GM19238 (cell line): Measurements from ENCODE around the gene PCDHGA1.
"Not testable (repeated sequence)": the region's sequence is repeated elsewhere in the genome, so short reads cannot be mapped to it uniquely, and the experiment has no call there.

ENCODE experiments used
- DNase-seq: peaks from one replicate; pipeline ENCODE4 v3.0.0; 2011; ENCODE audit warnings: low spot score; ENCODE audit not compliant: insufficient read length

Gene PCDHGA1

DNA sequence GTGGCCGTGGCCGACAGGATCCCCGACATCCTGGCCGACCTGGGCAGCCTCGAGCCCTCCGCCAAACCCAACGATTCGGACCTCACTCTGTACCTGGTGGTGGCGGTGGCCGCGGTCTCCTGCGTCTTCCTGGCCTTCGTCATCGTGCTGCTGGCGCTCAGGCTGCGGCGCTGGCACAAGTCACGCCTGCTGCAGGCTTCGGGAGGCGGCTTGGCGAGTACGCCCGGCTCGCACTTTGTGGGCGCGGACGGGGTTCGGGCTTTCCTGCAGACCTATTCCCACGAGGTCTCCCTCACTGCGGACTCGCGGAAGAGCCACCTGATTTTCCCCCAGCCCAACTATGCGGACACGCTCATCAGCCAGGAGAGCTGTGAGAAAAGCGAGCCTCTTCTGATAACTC, 15.7 kb downstream of the PCDHGA1 start:
- DNase-seq, result not testable (repeated sequence)

DNA sequence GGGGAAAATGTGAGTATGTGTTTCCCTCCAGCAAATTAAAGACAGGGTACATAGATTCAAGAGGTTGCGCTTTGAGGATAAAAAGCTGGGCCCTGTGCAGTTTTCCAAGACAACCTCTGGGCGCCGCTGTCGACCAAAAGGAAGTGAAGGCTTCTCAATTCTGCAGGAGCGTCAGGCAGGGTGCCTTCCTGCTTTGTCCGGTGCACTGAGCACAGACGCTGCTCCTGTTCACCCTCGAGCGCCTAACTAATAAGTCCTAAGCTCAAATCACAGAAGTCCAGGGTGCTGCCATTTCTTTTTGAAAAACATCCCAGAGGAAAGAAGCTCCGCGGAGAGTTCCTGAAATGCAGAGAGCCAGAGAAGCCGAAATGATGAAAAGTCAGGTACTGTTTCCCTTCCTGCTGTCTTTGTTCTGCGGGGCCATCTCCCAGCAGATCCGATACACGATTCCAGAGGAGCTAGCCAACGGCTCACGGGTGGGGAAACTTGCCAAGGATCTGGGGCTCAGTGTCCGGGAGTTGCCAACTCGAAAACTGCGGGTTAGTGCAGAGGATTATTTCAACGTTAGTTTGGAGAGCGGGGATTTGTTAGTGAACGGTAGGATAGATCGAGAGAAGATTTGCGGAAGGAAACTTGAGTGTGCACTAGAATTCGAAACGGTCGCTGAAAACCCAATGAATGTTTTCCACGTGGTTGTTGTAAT, 19.8 kb downstream of the PCDHGA1 start, which contains the start of gene PCDHGB1:
TSS of gene PCDHGB1 (plus strand) at position 183 of the 703 bp plus-strand sequence. CDS start at position 345, 162 bp downstream.
- DNase-seq, result peak; percentile 37

DNA sequence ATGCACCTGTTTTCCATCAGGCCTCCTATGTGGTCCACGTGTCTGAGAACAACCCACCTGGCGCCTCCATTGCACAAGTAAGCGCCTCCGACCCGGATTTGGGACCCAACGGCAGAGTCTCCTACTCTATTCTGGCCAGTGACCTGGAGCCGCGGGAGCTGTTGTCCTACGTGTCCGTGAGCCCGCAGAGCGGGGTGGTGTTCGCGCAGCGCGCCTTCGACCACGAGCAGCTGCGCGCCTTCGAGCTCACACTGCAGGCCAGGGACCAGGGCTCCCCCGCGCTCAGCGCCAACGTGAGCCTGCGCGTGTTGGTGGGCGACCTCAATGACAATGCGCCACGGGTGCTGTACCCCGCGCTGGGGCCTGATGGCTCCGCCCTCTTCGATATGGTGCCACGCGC, 21.3 kb downstream of the PCDHGA1 start:
- no peak for DNase-seq

DNA sequence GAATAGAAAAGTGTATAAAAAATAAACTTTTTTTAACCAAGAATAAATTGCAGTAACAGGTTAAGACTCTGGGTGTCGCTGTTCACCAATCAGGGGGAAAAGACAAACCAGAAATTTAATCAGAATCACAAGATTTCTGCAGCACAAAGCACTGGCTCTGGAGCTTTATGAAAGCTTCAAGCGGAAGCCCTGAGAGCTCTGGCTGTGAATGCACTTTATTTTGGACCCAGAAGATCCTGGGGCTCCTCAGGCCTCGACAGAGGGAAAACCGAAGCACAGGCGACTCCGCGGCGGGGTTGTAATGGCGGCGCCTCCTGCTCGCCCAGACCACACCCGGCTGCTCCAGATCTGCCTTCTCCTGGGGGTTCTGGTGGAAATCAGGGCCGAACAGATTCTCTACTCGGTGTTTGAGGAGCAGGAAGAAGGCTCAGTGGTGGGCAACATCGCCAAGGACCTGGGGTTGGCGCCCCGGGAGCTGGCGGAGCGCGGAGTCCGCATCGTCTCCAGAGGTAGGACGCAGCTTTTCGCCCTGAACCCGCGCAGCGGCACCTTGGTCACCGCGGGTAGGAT, 24.7 kb downstream of the PCDHGA1 start, which contains the start of gene PCDHGA4:
TSS of gene PCDHGA4 (plus strand) at position 122 of the 570 bp plus-strand sequence. CDS start at position 209, 87 bp downstream.
- no peak for DNase-seq

DNA sequence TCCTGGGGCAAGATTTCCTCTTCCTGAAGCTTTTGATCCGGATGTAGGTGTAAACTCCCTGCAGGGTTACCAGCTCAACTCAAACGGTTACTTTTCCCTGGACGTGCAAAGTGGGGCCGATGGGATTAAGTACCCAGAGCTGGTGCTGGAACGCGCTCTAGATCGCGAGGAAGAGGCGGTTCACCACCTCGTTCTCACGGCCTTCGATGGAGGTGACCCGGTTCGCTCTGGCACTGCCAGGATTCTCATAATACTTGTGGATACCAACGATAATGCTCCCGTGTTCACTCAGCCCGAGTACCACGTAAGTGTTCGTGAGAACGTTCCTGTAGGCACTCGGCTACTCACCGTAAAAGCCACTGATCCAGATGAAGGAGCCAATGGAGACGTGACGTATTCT, 25.3 kb downstream of the PCDHGA1 start:
- DNase-seq, result no peak

DNA sequence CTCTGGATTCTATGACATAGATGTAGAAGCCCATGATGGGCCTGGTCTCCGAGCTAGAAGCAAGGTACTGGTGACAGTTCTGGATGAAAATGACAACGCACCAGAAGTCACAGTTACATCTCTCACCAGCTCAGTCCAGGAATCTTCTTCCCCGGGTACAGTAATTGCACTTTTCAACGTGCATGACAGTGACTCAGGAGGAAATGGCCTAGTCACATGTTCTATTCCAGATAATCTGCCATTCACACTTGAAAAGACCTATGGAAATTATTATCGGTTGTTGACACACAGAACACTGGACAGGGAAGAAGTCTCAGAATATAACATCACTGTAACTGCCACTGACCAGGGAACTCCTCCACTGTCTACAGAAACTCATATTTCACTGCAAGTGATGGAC, 25.8 kb downstream of the PCDHGA1 start:
- DNase-seq, result no peak

DNA sequence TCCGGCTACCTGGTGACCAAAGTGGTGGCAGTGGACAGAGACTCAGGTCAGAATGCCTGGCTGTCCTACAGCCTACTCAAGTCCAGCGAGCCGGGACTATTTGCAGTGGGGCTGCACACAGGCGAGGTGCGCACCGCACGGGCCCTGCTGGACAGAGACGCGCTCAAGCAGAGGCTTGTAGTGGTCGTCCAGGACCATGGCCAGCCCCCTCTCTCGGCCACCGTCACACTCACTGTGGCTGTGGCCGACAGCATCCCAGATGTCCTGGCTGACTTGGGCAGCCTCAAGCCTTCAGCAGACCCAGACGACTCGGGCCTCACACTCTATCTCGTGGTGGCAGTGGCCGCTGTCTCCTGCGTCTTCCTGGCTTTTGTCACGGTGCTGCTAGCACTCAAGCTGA, 26.6 kb downstream of the PCDHGA1 start:
- DNase-seq, result no peak

DNA sequence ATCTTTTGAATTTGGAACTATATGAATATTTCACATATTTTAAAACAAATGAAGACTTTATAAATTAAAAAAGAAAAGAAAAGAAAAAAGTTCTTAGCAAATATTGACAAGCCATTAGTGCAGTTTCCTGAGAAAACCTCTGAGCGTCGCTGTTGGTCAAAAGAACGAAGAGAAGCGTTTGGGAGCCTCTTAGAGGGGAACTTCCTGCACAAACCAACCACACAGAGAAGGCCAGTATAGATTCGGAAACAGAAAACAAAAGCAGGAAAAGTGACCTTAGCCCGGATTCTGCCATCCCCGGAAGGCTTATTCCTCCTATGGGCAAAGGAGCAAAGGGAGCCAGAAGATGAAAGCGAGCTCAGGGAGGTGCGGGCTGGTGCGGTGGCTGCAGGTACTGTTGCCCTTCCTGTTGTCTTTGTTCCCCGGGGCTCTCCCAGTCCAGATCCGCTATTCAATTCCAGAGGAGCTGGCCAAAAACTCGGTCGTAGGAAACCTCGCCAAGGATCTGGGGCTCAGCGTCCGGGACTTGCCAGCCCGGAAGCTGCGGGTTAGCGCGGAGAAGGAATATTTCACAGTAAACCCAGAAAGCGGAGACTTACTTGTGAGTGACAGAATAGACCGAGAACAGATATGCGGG, 29.6 kb downstream of the PCDHGA1 start, which contains the start of gene PCDHGB2:
TSS of gene PCDHGB2 (plus strand) at position 205 of the 637 bp plus-strand sequence. CDS start at position 347, 142 bp downstream.
- DNase-seq, result no peak

DNA sequence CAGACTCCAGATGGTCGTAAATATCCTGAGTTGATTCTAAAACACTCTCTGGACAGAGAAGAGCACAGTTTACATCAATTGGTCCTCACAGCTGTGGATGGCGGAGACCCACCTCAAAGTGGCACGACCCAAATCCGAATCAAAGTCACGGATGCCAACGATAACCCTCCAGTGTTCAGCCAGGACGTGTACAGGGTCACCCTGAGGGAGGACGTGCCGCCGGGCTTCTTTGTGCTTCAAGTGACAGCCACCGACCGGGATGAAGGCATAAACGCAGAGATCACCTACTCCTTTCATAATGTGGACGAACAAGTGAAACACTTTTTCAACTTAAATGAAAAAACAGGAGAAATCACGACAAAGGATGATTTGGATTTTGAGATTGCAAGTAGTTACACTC, 30.4 kb downstream of the PCDHGA1 start:
- no peak for DNase-seq

DNA sequence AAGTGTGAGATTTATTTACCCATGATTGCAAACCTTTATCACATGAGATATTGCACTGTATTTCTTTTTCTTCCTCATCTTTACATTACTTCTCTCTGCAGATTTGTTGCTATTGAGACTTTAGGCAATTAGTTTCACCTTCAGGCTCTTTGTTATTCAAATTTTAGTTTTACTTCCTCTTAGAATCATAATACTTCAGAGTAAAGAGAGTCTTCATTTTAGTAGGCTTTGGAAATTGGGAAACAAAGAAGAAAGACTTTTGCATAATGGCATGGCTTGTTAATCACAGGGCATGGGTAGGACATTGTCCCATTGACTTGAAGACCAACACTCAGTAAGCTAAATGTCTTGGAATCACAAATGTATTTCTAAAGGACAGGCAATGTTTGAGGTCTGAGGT, 32.4 kb downstream of the PCDHGA1 start:
- no peak for DNase-seq

DNA sequence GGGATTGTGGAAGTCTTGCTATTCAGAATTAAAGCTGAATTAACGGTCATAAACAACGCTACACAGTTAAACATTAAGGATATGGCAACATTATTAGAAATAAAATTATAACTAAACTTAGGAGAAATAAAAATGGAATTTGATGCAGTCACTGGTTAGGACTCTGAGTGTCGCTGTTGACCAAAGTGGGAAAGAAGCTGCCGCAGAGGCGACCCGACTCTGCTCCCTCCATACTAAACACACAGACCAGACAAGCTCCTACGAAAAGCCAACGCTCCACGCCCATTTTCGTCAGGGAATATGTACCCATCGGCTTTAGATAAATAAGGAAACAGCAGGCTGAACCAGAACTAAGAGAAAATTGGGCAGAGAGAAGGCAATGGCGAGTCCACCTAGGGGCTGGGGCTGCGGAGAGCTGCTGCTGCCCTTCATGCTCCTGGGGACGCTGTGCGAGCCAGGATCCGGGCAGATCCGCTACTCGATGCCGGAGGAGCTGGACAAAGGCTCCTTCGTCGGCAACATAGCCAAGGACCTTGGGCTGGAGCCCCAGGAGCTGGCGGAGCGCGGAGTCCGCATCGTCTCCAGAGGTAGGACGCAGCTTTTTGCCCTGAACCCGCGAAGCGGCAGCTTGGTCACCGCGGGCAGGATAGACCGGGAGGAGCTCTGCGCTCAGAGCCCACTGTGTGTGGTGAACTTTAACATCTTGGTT, 33.8 kb downstream of the PCDHGA1 start, which contains the start of gene PCDHGA5:
TSS of gene PCDHGA5 (plus strand) at position 211 of the 709 bp plus-strand sequence. CDS start at position 380, 169 bp downstream.
- no peak for DNase-seq

DNA sequence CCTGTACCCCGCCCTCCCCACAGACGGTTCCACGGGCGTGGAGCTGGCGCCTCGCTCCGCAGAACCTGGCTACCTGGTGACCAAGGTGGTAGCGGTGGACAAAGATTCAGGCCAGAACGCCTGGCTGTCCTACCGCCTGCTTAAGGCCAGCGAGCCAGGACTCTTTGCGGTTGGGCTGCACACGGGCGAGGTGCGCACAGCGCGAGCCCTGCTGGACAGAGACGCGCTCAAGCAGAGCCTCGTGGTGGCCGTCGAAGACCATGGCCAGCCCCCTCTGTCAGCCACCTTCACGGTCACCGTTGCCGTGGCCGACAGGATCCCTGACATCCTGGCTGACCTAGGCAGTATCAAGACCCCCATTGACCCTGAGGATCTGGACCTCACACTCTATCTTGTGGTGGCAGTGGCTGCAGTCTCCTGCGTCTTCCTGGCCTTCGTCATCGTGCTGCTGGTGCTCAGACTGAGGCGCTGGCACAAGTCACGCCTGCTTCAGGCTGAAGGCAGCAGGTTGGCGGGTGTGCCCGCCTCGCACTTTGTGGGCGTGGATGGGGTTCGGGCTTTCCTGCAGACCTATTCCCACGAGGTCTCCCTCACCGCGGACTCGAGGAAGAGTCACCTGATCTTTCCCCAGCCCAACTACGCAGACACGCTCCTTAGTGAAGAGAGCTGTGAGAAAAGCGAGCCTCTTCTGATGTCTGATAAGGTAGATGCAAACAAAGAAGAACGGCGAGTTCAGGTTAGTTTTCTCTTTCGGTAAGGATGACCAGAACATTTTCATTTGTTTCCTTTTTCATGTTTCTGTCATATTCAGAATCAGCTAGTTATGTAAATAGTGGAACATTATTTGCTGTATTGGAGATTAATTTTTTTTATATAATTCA, 35.9 kb downstream of the PCDHGA1 start:
- DNase-seq, result no peak

DNA sequence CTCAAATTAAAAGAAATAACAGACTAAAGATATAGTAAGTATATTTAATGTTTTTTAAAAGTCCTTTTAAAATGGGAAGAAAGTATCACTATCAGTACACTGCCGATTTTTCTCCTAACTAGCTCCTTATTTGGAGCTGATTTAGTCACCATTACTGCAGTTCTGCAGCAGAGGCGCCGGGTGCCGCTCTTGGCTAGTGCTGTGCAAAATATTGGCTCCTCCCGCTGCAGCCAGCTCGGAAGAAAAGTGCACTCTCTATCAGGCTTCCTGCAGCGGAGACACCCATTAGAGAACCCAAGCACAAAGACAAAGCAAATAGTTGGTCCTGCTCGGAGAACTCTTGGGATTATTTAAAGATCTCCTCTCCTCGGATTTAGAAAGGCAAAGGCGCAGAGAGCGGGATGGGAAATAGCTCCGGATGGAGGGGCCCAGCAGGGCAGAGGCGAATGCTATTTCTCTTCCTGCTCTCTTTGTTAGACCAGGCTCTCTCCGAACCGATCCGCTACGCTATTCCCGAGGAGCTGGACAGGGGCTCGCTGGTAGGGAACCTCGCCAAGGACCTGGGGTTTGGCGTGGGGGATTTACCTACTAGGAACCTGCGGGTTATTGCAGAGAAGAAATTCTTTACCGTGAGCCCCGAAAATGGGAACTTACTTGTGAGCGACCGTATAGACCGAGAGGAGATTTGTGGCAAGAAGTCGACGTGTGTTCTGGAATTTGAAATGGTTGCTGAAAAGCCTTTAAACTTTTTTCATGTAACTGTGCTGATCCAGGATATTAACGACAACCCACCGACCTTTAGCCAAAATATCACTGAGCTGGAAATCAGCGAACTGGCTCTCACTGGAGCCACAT, 39.9 kb downstream of the PCDHGA1 start, which contains the start of gene PCDHGB3:
TSS of gene PCDHGB3 (plus strand) at position 249 of the 855 bp plus-strand sequence. CDS start at position 402, 153 bp downstream.
- DNase-seq, result peak; percentile 21

DNA sequence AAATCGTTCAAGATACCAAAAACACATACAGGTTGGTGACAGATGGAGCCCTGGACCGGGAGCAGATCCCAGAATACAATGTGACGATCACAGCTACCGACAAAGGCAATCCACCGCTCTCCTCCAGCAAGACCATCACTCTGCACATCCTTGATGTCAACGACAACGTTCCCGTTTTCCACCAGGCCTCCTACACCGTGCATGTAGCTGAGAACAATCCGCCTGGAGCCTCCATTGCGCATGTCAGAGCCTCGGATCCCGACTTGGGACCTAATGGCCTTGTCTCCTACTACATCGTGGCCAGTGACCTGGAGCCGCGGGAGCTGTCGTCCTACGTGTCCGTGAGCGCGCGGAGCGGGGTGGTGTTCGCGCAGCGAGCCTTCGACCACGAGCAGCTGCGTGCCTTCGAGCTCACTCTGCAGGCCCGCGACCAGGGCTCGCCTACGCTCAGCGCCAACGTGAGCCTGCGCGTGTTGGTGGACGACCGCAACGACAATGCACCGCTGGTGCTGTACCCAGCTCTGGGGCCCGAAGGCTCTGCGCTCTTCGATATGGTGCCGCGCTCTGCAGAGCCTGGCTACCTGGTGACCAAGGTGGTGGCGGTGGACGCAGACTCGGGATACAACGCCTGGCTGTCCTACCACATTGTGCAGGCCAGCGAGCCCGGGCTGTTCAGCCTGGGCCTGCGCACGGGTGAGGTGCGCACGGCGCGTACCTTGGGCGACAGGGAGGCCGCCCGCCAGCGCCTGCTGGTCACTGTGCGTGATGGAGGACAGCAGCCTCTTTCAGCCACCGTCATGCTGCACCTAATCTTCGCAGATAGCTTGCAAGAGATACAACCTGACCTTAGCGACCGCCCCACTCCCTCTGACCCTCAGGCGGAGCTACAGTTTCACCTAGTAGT, 41.5 kb downstream of the PCDHGA1 start:
- DNase-seq, result no peak

DNA sequence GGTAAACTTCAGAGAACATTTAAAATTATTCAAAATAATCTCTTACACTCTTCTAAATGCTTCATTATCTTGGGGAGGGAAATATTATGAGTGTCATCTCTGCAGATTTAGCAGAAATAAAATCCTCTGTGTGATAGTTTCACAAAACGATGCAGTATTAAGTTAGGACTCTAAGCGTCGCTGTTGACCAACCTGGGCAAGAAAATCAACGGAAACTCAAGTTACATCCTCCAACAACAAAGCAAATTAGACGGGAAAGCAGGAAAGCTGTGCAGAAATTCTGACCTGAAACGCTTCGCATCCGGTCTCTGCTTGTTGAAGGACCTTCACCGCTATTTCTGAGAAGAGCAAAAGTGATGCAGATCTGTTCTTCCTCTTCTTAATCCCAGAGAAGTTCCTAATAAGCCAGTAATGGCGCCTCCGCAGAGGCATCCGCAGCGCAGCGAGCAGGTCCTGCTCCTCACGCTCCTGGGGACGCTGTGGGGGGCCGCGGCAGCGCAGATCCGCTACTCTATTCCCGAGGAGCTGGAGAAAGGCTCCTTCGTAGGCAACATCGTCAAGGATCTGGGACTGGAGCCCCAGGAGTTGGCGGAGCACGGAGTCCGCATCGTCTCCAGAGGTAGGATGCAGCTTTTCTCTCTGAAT, 43.5 kb downstream of the PCDHGA1 start, which contains the start of gene PCDHGA6:
TSS of gene PCDHGA6 (plus strand) at position 219 of the 645 bp plus-strand sequence. CDS start at position 412, 193 bp downstream.
- DNase-seq, result no peak

DNA sequence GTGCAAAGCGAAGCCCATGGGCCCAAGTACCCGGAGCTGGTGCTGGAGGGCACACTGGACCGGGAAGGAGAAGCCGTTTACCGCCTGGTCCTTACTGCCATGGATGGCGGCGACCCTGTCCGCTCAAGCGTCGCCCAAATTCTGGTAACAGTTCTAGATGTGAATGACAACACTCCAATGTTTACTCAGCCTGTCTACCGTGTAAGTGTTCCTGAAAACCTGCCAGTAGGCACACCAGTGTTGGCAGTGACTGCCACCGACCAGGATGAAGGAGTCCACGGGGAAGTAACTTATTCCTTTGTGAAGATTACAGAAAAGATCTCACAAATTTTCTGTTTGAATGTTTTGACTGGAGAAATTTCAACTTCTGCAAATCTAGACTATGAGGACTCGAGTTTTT, 44.3 kb downstream of the PCDHGA1 start:
- DNase-seq, result no peak

DNA sequence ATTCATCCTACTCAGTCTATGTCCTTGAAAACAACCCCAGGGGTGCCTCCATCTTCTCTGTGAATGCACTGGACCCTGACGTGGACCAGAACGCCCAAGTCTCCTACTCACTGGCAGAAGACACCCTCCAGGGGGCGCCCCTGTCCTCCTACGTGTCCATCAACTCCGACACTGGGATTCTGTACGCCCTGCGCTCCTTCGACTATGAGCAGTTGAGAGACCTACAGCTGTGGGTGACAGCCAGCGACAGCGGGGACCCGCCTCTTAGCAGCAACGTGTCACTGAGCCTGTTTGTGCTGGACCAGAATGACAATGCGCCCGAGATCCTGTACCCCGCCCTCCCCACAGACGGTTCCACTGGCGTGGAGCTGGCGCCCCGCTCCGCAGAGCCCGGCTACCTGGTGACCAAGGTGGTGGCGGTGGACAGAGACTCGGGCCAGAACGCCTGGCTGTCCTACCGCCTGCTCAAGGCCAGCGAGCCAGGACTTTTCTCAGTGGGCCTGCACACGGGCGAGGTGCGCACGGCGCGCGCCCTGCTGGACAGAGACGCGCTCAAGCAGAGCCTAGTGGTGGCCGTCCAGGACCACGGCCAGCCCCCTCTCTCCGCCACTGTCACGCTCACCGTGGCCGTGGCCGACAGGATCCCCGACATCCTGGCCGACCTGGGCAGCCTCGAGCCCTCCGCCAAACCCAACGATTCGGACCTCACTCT, 45.3 kb downstream of the PCDHGA1 start:
- DNase-seq, result not testable (repeated sequence)
